HG03025 (cell line): ENCODE results near the gene SELL.
"Not testable (repeated sequence)": the region's sequence is repeated elsewhere in the genome, so short reads cannot be mapped to it uniquely, and the experiment has no call there.

ENCODE experiments used
- ATAC-seq: cut with Tn5 transposase; IDR thresholded peaks from one replicate; pipeline ENCODE4 v1.9.1; 2021; ENCODE audit warnings: mild to moderate bottlenecking, moderate library complexity; ENCODE audit not compliant: unreplicated experiment, low FRiP score

Gene SELL

DNA sequence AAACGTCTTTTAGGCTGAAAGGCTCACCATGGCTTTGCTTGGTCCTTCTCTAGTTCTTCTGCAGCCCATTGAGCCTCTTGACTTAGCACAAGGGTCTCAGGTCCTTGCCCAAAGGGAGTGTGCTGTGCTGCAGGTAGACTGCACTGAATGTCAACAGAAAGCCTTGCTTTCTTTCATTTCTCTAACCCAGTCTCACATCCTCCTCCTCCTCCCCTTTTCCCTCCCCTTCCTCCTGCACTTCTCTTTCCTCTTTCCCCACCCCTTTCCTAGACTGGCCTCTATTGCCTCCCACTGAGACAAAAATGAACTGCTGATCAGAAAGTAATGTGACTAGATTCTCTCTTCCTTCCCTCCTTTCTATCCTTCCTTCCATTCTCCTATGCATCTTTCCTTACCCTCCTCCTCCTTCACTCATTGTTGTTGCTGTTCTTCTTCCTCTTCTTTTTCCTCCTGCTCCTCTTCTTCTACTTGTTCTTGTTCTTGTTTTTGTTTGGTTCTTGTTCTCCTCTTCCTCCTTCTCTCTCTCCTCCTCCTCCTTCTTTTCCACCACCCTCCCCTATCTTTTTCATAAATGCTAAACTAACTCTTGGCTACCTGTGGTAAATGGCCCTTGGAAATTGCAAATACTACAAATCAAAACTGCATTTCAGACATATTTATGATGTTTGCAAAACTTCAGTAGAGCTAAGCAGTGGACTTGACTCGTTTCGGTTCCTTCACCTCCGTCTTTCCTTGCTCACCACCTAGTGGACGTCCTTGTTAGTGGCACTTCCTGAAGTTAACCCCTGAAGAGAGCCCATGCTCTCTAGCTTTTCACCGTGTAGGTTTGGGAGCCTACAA lies at the start of gene SELL:
Gene SELL (minus strand): TSS at position 152 of the 840 bp plus-strand sequence. CDS start 122 bp downstream, at position 30.
- ATAC-seq, result peak; percentile 84

DNA sequence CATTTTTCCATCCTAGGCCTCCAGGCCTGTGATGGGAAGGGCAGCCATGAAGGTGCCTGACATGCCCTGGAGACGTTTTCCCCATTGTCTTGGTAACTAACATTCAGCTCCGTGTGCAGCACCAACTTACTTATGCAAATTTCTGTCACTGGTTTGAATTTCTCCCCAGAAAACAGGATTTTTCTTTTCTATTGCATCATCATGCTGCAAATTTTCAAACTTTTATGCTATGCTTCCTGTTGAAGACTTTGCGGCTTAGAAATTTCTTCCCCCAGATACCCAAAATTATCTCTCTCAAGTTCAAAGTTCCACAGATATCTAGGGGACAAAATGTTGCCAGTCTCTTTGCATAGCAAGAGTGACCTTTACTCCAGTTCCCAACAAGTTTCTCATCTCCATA lies 47.6 kb upstream of the SELL start:
- no peak for ATAC-seq

DNA sequence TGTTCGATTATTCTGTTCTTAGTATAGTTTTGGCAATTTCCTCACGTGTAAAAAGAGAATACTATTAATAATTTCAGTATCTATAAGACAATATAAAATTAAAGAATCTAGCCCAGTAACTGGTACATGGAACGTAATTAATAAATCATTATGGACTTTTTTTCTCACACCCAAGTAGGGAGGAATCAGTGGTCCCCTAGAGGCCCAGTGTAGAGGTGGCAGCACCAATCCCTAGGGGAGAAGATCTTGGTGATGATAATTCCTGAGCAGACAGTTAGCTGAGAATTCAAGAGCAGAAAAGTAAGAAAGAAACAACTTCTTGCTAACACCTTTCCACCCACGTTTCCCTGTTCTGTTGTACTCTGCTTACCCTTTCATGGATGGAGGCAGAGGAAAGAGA lies 42.1 kb upstream of the SELL start:
- no peak for ATAC-seq

DNA sequence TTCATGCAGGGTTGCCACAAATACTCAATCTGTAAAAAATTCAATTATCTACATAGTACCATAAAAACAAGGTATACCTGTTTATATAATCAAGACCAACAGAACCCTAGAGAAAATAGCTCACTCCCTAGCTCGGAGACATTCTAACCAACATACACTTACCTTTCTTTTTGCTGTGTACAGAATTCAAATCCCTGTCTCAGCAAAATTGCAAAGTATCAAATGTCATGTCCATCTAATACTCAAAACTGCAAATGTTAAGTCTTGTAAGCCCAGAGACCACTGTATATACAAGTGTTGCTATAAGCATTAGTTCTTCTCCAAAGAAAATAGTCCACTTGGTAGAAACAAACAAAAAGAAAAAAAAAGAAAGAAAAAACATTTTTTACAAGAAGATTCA lies 38.6 kb upstream of the SELL start:
- no peak for ATAC-seq

- ATAC-seq, result no peak
Measured at GRCh38 chr1:169746550-169746949, 35.1 kb upstream of the SELL start.

GRCh38 chr1:169745015-169745861 lies 33.8 kb upstream of the SELL start:
- no peak for ATAC-seq

DNA sequence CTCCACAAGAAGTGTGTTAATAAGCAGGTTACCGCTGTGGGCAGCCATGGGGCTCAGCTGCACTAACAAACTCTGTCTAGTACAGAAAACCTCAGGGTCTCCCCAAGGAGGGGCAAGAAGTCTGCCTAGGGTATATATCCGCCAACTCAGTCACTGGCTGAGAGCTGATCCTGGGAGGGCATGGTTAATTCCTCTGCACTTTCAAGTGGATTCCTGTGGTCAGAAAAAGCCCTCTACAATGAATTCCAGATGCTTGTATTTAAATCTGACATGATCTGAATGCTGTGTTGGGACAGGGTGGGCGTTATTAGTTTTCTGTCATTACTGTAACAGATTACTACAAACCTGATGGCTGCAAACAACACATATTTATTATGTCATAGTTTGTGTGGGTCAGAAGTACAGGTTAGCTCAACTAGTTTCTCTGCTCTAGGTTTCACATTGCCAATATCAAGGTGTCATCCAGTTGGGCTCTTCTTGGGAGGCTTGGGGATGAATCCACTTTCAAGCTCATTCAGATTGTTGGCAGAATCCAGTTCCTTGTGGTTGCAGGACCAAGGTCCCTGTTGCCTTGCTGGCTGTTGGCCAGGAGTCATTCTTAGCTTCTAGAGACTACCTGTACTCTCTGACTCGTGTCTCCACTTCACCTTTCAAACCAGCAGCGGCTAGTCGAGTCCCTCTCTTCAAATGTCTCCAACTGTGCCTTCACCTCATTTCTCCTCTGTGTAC lies 30.4 kb upstream of the SELL start:
- no peak for ATAC-seq

DNA sequence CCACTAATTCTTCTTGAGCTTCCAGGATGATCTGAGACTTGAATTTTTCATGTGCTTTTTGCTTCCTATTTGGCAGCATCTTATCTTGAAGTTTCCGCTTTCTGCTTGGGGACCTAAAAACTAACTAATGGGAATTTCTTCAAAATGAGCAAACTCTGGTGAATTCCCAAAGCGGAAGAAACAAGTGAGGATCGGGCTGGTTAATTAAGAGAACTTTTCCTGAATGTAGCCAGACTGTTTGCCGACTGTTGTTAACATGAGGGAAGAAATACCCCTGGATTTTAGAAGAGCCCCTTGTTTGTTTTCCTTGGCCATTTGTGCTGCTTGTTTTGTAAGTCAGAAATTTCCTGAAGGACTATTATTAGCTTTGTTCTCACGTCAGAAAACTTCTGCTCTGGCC lies 28.6 kb upstream of the SELL start:
- no peak for ATAC-seq

GRCh38 chr1:169733924-169734323 lies 22.5 kb upstream of the SELL start, which contains the start of gene SELE:
TSS of gene SELE (minus strand) at chr1:169734079. CDS start at chr1:169733612, 467 bp downstream.
- no peak for ATAC-seq

DNA sequence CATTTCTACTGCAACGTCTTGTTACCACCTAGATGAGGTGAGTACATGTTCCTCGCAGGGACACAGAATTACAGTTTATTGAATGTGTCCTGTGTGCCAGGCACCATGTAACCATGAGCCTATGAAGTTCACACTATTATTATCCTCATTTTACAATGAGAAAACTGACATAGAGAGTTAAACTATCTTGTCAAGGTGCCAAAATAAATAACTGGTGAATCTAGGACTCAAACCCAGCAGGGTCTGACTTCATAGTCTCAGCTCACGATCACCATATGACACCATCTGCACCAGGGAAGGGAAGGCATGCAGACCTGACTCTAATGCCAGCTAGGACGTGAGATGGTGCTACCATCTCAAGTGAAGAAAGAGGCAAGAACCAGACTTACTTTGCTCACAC lies 20.0 kb upstream of the SELL start:
- ATAC-seq, result no peak

- no peak for ATAC-seq
Measured at GRCh38 chr1:169729991-169730390, 18.6 kb upstream of the SELL start.

DNA sequence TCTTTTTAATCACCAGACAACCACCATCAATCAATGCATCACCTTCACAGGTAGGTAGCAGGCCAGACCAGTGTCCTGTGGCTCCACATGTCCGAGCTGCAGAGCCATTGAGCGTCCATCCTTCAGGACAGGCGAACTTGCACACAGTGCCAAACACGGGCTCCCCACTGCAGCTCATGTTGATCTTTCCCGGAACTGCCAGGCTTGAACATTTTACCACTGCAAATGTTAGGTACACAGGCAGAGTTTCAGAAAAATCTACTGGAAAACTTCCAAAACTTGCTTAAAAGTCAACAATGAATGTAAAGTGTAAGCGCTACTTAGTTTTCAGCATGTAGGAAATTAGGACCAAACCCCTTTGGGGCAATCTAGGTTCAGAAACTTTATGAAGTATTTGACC lies 15.9 kb upstream of the SELL start:
- ATAC-seq, result no peak

GRCh38 chr1:169726851-169727250 lies 15.4 kb upstream of the SELL start:
- ATAC-seq, result no peak

- no peak for ATAC-seq
Measured at GRCh38 chr1:169725930-169726329, 14.5 kb upstream of the SELL start.

DNA sequence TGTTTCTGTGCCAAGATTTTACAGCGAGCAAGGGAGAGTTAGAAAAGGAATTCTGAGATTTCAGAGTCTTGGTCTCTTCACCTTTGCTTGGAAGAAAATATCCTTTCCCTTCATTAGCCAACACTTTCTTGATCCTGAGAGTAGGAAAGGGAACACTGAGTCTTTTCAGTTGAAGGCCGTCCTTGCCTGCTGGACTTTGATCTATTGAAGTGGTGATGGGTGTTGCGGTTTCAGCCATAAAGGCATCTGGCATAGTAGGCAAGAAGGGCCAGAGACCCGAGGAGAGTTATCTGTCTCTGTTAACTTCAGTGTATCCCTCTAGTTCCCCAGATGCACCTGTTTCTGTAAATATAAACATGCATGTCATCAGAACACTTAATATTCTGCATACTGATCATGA lies 12.7 kb upstream of the SELL start:
- ATAC-seq, result no peak

GRCh38 chr1:169723763-169724162 lies 12.3 kb upstream of the SELL start:
- no peak for ATAC-seq

GRCh38 chr1:169722779-169723178 lies 11.4 kb upstream of the SELL start:
- ATAC-seq, result no peak

DNA sequence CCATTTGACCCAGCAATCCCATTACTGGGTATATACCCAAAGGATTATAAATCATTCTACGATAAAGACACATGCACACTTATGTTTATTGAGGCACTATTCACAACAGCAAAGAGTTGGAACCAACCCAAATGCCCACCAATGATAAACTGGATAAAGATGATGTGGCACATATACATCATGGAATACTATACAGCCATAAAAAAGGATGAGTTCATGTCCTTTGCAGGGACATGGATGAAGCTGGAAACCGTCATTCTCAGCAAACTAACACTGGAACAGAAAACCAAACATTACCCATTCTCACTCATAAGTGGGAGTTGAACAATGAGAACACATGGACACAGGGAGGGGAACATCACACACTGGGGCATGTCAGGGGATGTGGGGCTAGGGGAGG lies 3.7 kb upstream of the SELL start:
- not testable (repeated sequence) for ATAC-seq

GRCh38 chr1:169713090-169713489 lies 1.7 kb upstream of the SELL start:
- not testable (repeated sequence) for ATAC-seq

GRCh38 chr1:169712309-169712631 lies 850 bp upstream of the SELL start:
- no peak for ATAC-seq

- no peak for ATAC-seq
Measured at GRCh38 chr1:169708647-169709046, 2.8 kb downstream of the SELL start.
